CD14-positive monocyte (primary cell): ENCODE measurements around the gene SLC35B1. TPM values are rescaled to one million over a fixed set of nuclear protein-coding genes. Genes with fewer than 3 reads are reported as not detected.

Source experiments
- DNase-seq, 3 donors: peaks; one replicate each; pipeline ENCODE4 v3.0.0-alpha.2; 2011 to 2022
- H2AFZ ChIP-seq: 2 replicates; pipeline ENCODE4 v1.6.0; 2012; ENCODE audit warnings: mild to moderate bottlenecking, low read depth, low read length, inconsistent platforms; ENCODE audit not compliant: insufficient read depth, poor library complexity, severe bottlenecking
- H3K27ac ChIP-seq, 2 donors: 1 replicate in 1 of 2; 2 replicates in 1 of 2; pipeline ENCODE4 v1.5.1; 2012 to 2013; ENCODE audit warnings: low read length in 2 of 2, control low read depth in 1 of 2, inconsistent platforms in 1 of 2, low read depth in 1 of 2, mild to moderate bottlenecking in 1 of 2
- H3K27me3 ChIP-seq, 2 donors: one replicate each; pipeline versions ENCODE4 v1.6.0 to v1.6.1; 2011 to 2013; ENCODE audit warnings: low read length in 2 of 2; ENCODE audit not compliant: control insufficient read depth in 2 of 2, insufficient read depth in 2 of 2
- H3K36me3 ChIP-seq, 2 donors: replicated peaks in 1 of 2; 1 replicate in 1 of 2; 2 replicates in 1 of 2; pipeline versions ENCODE4 v1.5.1 to v1.6.1; 2012 to 2013; ENCODE audit warnings: low read length in 2 of 2, control low read depth in 1 of 2, inconsistent platforms in 1 of 2, mild to moderate bottlenecking in 1 of 2; ENCODE audit not compliant: insufficient read depth in 2 of 2, control insufficient read depth in 1 of 2
- H3K4me1 ChIP-seq, 2 donors: 1 replicate in 1 of 2; 2 replicates in 1 of 2; pipeline versions ENCODE4 v1.5.1 to v1.6.1; 2012 to 2013; ENCODE audit warnings: low read length in 2 of 2, control low read depth in 1 of 2, inconsistent platforms in 1 of 2, mild to moderate bottlenecking in 1 of 2, moderate library complexity in 1 of 2; ENCODE audit not compliant: insufficient read depth in 2 of 2, control insufficient read depth in 1 of 2
- H3K4me2 ChIP-seq: replicated peaks from 2 replicates; pipeline ENCODE3; 2012; ENCODE audit warnings: low read length, moderate library complexity, mild to moderate bottlenecking; ENCODE audit not compliant: poor library complexity, severe bottlenecking; ENCODE audit errors: extremely low read depth
- H3K4me3 ChIP-seq, 3 experiments: fragments of 200-600 bp in 1 of 3; sonication (generic) in 1 of 3; replicated peaks in 1 of 3; 1 replicate in 2 of 3; 2 replicates in 1 of 3; pipeline ENCODE4 v1.5.1; 2011 to 2013; ENCODE audit warnings: low read length in 3 of 3, mild to moderate bottlenecking in 3 of 3, control low read depth in 2 of 3, low read depth in 2 of 3, inconsistent platforms in 1 of 3, moderate library complexity in 1 of 3
- H3K79me2 ChIP-seq: 2 replicates; pipeline ENCODE4 v1.6.0; 2012; ENCODE audit warnings: mild to moderate bottlenecking, control low read depth, inconsistent platforms, low read length, moderate library complexity; ENCODE audit not compliant: insufficient read depth
- H3K9ac ChIP-seq: 2 replicates; pipeline ENCODE4 v1.6.0; 2017; ENCODE audit warnings: low read length, mild to moderate bottlenecking; ENCODE audit not compliant: insufficient read depth, poor library complexity, severe bottlenecking
- H3K9me3 ChIP-seq, 2 donors: replicated peaks in 1 of 2; 1 replicate in 1 of 2; 2 replicates in 1 of 2; pipeline versions ENCODE4 v1.5.1 to v1.6.1; 2012 to 2013; ENCODE audit warnings: low read length in 2 of 2, control low read depth in 1 of 2; ENCODE audit not compliant: control insufficient read depth in 1 of 2, insufficient read depth in 1 of 2
- H4K20me1 ChIP-seq: 2 replicates; pipeline ENCODE4 v1.6.0; 2012; ENCODE audit warnings: mild to moderate bottlenecking, low read length, control low read depth, moderate library complexity; ENCODE audit not compliant: insufficient read depth
- H3K27ac Mint-ChIP-seq, 7 donors: one replicate each; pipeline ENCODE4 v1.8.0; 2020; ENCODE audit warnings: mild to moderate bottlenecking in 7 of 7, mixed read lengths in 7 of 7, moderate library complexity in 6 of 7, inconsistent platforms in 2 of 7
- H3K27me3 Mint-ChIP-seq, 3 donors: one replicate each; pipeline ENCODE4 v1.8.0; 2021 to 2022; ENCODE audit warnings: low read depth in 3 of 3, mild to moderate bottlenecking in 3 of 3, mixed read lengths in 3 of 3, moderate library complexity in 3 of 3, inconsistent platforms in 1 of 3
- H3K36me3 Mint-ChIP-seq, 2 donors: one replicate each; pipeline ENCODE4 v1.8.0; 2020; ENCODE audit warnings: mixed read lengths in 2 of 2, inconsistent platforms in 1 of 2, mild to moderate bottlenecking in 1 of 2
- H3K4me1 Mint-ChIP-seq: one replicate; pipeline ENCODE4 v1.8.0; 2020; ENCODE audit warnings: mild to moderate bottlenecking, mixed read lengths
- H3K4me3 Mint-ChIP-seq, 2 donors: one replicate each; pipeline ENCODE4 v1.8.0; 2020; ENCODE audit warnings: mild to moderate bottlenecking in 2 of 2, mixed read lengths in 2 of 2, moderate library complexity in 1 of 2
- H3K9me3 Mint-ChIP-seq, 7 donors: one replicate each; pipeline ENCODE4 v1.8.0; 2020 to 2022; ENCODE audit warnings: mixed read lengths in 7 of 7, mild to moderate bottlenecking in 6 of 7, moderate library complexity in 6 of 7, inconsistent platforms in 2 of 7
- WGBS: methylation state at CpG from one replicate; pipeline ENCODE4 v1.1.5; 2013; ENCODE audit warnings: missing lambda C conversion rate; ENCODE audit not compliant: insufficient coverage; 5-methylcytosine and 5-hydroxymethylcytosine counted together
- intact Hi-C, 2 donors: fragments of 100-400 bp; cut with micrococcal nuclease; formaldehyde crosslinking; loops; one replicate each; pipeline versions ENCODE4 v1.15.0 to v1.15.1; 2023
- polyA plus RNA-seq, 3 donors: library from polyadenylated mRNA; depleted of rRNA in 1 of 3; unstranded in 2 of 3; stranded (reverse) in 1 of 3; fragments of 300-500 nt in 2 of 3; fragments of >200 nt in 1 of 3; fragmentation: Illumina TruSeq in 2 of 3; gene quantifications; 1 replicate in 2 of 3; 2 replicates in 1 of 3; pipeline ENCODE4 v1.2.3, GENCODE V29; 2012 to 2021
- TF ChIP-seq, protein P1 (sequence below): fragments of 200-600 bp; IDR thresholded peaks from one replicate; pipeline ENCODE4 v1.8.0; 2022; ENCODE audit warnings: antibody characterized with exemption, mild to moderate bottlenecking

SLC35B1 gene
- polyA plus RNA-seq, 3 donors: 56.0 to 61.0 (median 58.8) TPM

DNA sequence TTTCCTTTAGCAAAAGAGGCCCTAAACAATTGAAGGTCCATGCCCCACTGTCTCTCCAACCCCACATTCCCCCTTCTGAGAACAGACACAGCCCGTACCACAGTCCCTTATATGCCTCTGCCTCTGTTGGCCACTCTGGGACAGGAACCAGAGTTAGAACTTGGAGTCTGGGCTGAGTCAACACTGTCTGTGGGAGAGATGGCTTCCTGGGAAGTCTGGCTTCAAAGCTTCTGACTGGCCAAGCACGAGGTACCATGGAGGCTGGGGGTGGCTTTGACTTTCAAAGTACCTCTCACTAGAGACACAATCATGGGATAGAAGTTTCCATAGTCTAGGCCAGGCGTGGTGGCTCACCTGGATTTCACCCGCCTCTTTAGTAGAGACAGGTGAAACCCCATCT is 15.0 kb downstream of the SLC35B1 start:
- TF ChIP-seq, protein P1, sequence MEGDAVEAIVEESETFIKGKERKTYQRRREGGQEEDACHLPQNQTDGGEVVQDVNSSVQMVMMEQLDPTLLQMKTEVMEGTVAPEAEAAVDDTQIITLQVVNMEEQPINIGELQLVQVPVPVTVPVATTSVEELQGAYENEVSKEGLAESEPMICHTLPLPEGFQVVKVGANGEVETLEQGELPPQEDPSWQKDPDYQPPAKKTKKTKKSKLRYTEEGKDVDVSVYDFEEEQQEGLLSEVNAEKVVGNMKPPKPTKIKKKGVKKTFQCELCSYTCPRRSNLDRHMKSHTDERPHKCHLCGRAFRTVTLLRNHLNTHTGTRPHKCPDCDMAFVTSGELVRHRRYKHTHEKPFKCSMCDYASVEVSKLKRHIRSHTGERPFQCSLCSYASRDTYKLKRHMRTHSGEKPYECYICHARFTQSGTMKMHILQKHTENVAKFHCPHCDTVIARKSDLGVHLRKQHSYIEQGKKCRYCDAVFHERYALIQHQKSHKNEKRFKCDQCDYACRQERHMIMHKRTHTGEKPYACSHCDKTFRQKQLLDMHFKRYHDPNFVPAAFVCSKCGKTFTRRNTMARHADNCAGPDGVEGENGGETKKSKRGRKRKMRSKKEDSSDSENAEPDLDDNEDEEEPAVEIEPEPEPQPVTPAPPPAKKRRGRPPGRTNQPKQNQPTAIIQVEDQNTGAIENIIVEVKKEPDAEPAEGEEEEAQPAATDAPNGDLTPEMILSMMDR: no peak
- no peaks in the 10 kb centered on the region for H4K20me1 ChIP-seq
- H3K36me3 Mint-ChIP-seq: no peaks in the 10 kb centered on the region
- H3K4me2 ChIP-seq: no peak overlapping the region
- no peak overlapping the region for H3K9ac ChIP-seq
- H3K9me3 Mint-ChIP-seq: no peaks in the 10 kb centered on the region
- DNase-seq: no peak
- H3K27me3 ChIP-seq: no peaks in the 10 kb centered on the region
- no CpG with 5 or more reads among the region's 4 CpGs for WGBS
- H3K4me1 ChIP-seq: peaks cover 42 to 43% of the 10 kb centered on the region in 2 donors
- no peak overlapping the region for H3K27ac Mint-ChIP-seq
- no peaks in the 10 kb centered on the region for H3K79me2 ChIP-seq
- no peak overlapping the region for H3K4me3 Mint-ChIP-seq
- no peak overlapping the region for H3K27ac ChIP-seq
- no peak overlapping the region for H2AFZ ChIP-seq
- no peaks in the 10 kb centered on the region for H3K9me3 ChIP-seq
- no peak overlapping the region for H3K4me3 ChIP-seq
- intact Hi-C loops: loop anchor here in 1 of 2 donors (10.0 kb wide), 1 partner anchor 78 kb away; no protein-coding TSS in a partner anchor
- H3K4me1 Mint-ChIP-seq: peaks cover 43% of the 10 kb centered on the region
- H3K27me3 Mint-ChIP-seq: peaks cover 1 to 8% (median 6%) of the 10 kb centered on the region in 3 donors
- H3K36me3 ChIP-seq: no peaks in the 10 kb centered on the region

GRCh38 chr17:49691677-49692191 is 16.0 kb downstream of the SLC35B1 start:
- 100% methylated on average over 3 of the region's 8 CpGs for WGBS
- Histone ChIP-seq H3K27me3 (no peaks in the 10 kb centered on the region), H3K79me2 (no peaks in the 10 kb centered on the region), H3K36me3 (no peaks in the 10 kb centered on the region), H3K9me3 (no peaks in the 10 kb centered on the region), H3K9ac (no peak overlapping the region), H3K4me2 (no peak overlapping the region), H3K4me3 (no peak overlapping the region), H4K20me1 (no peaks in the 10 kb centered on the region), H3K27ac (no peak overlapping the region), H2AFZ (no peak overlapping the region), H3K4me1 (peaks cover 48 to 49% of the 10 kb centered on the region in 2 donors)
- intact Hi-C loops: loop anchor here in 1 of 2 donors (10.0 kb wide), 1 partner anchor 77 kb away; no protein-coding TSS in a partner anchor
- no peaks in the 10 kb centered on the region for H3K9me3 Mint-ChIP-seq
- DNase-seq: no peak
- peaks cover 1 to 8% (median 6%) of the 10 kb centered on the region in 3 donors for H3K27me3 Mint-ChIP-seq
- TF ChIP-seq, protein P1: no peak
- H3K27ac Mint-ChIP-seq: peak overlapping the region in 1 of 7 donors; percentile 53
- H3K4me3 Mint-ChIP-seq: no peak overlapping the region
- no peaks in the 10 kb centered on the region for H3K36me3 Mint-ChIP-seq
- H3K4me1 Mint-ChIP-seq: peaks cover 46% of the 10 kb centered on the region
